Measurements from ENCODE around the gene LRRC4B.

The LRRC4B gene

GRCh38 chr19:50511069-50511822, 57.0 kb downstream of the LRRC4B start, which contains the start of gene JOSD2 (continued):
- TF ChIP-seq ZNF692 (tag by site-specific recombination; IDR thresholded peaks at IDR 0.05) (peak; percentile 74), BCL11A (tag by site-specific recombination; IDR thresholded peaks at IDR 0.05; ENCODE audit: low read depth) (0 out of 2 replicates have a peak, but pooled peaks have one; percentile 13), ZNF701 (tag by site-specific recombination; IDR thresholded peaks at IDR 0.05) (no peak), KLF9 (tag by site-specific recombination; IDR thresholded peaks at IDR 0.05; ENCODE audit: low read depth) (peak; percentile 92), ZNF660 (tag by site-specific recombination; IDR thresholded peaks at IDR 0.05) (peak; percentile 64; the same call in 1 of the 2 replicates), ZNF670 (tag by site-specific recombination; IDR thresholded peaks at IDR 0.05; ENCODE audit: low read depth) (no peak), PRDM1 (tag by site-specific recombination; IDR thresholded peaks at IDR 0.05) (peak; percentile 81), ZSCAN23 (tag by site-specific recombination; IDR thresholded peaks at IDR 0.05) (no peak), ZNF350 (tag by site-specific recombination; IDR thresholded peaks at IDR 0.05) (no peak), TRIM28 (IDR thresholded peaks at IDR 0.05; ENCODE audit: borderline replicate concordance, low read length) (peak; percentile 44; the same call in 1 of the 2 replicates), ZNF791 (tag by site-specific recombination; IDR thresholded peaks at IDR 0.05) (no peak), ZNF629 (tag by site-specific recombination; IDR thresholded peaks at IDR 0.05) (peak; percentile 100), ZBTB10 (tag by site-specific recombination; IDR thresholded peaks at IDR 0.05) (peak; percentile 84), PBX3 (CRISPR knock-in tag; IDR thresholded peaks at IDR 0.05) (no peak; the same call in 1 of the 2 replicates), ZNF292 (tag by site-specific recombination; IDR thresholded peaks at IDR 0.05; ENCODE audit: borderline replicate concordance, low read depth) (no peak), ZNF677 (tag by site-specific recombination; IDR thresholded peaks at IDR 0.05) (no peak), ZFP37 (tag by site-specific recombination; IDR thresholded peaks at IDR 0.05) (peak; percentile 69; the same call in 1 of the 2 replicates), ZFP41 (tag by site-specific recombination; IDR thresholded peaks at IDR 0.05; ENCODE audit: borderline replicate concordance) (no peak), TCF7L2 (IDR thresholded peaks at IDR 0.05; ENCODE audit: borderline replicate concordance, low read depth, low read length) (no peak), YY2 (tag by site-specific recombination; IDR thresholded peaks at IDR 0.05) (0 out of 2 replicates have a peak, but pooled peaks have one; percentile 73), GLI2 (tag by site-specific recombination; IDR thresholded peaks at IDR 0.05; ENCODE audit: borderline replicate concordance, low read depth) (no peak), HOXA7 (CRISPR knock-in tag; IDR thresholded peaks at IDR 0.05; ENCODE audit: borderline replicate concordance) (no peak), ZNF24 (tag by site-specific recombination; IDR thresholded peaks at IDR 0.05) (peak; percentile 86), ZNF239 (tag by site-specific recombination; IDR thresholded peaks at IDR 0.05) (peak; percentile 76; the same call in 1 of the 2 replicates), ZNF600 (tag by site-specific recombination; IDR thresholded peaks at IDR 0.05) (no peak), ZNF473 (tag by site-specific recombination; IDR thresholded peaks at IDR 0.05) (no peak), IKZF3 (tag by site-specific recombination; IDR thresholded peaks at IDR 0.05) (0 out of 2 replicates have a peak, but pooled peaks have one; percentile 31), ZBTB7A (tag by site-specific recombination; IDR thresholded peaks at IDR 0.05; ENCODE audit: low read depth) (peak; percentile 79; the same call in 1 of the 2 replicates)
- TF ChIP-seq, protein P1, sequence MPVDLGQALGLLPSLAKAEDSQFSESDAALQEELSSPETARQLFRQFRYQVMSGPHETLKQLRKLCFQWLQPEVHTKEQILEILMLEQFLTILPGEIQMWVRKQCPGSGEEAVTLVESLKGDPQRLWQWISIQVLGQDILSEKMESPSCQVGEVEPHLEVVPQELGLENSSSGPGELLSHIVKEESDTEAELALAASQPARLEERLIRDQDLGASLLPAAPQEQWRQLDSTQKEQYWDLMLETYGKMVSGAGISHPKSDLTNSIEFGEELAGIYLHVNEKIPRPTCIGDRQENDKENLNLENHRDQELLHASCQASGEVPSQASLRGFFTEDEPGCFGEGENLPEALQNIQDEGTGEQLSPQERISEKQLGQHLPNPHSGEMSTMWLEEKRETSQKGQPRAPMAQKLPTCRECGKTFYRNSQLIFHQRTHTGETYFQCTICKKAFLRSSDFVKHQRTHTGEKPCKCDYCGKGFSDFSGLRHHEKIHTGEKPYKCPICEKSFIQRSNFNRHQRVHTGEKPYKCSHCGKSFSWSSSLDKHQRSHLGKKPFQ (tag by site-specific recombination; IDR thresholded peaks at IDR 0.05), result no peak
- TF ChIP-seq, protein P2, sequence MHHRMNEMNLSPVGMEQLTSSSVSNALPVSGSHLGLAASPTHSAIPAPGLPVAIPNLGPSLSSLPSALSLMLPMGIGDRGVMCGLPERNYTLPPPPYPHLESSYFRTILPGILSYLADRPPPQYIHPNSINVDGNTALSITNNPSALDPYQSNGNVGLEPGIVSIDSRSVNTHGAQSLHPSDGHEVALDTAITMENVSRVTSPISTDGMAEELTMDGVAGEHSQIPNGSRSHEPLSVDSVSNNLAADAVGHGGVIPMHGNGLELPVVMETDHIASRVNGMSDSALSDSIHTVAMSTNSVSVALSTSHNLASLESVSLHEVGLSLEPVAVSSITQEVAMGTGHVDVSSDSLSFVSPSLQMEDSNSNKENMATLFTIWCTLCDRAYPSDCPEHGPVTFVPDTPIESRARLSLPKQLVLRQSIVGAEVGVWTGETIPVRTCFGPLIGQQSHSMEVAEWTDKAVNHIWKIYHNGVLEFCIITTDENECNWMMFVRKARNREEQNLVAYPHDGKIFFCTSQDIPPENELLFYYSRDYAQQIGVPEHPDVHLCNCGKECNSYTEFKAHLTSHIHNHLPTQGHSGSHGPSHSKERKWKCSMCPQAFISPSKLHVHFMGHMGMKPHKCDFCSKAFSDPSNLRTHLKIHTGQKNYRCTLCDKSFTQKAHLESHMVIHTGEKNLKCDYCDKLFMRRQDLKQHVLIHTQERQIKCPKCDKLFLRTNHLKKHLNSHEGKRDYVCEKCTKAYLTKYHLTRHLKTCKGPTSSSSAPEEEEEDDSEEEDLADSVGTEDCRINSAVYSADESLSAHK (tag by site-specific recombination; IDR thresholded peaks at IDR 0.05), result 0 out of 2 replicates have a peak, but pooled peaks have one; percentile 45
